Effector memory CD8-positive, alpha-beta T cell (primary cell): Measurements from ENCODE around the gene RBM17.
"Not testable (repeated sequence)": the region's sequence is repeated elsewhere in the genome, so short reads cannot be mapped to it uniquely, and the experiment has no call there.

ENCODE experiments used
- ATAC-seq: fragments of 150-1000 bp; cut with Tn5 transposase; replicated peaks from 2 replicates; pipeline ENCODE4 v1.10.0; 2021; ENCODE audit warnings: mild to moderate bottlenecking, moderate library complexity
- DNase-seq, 3 experiments: peaks; one replicate each; pipeline ENCODE4 v3.0.0; 2021
- H3K27ac Mint-ChIP-seq, 2 donors: one replicate each; pipeline ENCODE4 v1.8.0; 2022; ENCODE audit warnings: mild to moderate bottlenecking in 2 of 2, mixed read lengths in 2 of 2, moderate library complexity in 2 of 2
- H3K27me3 Mint-ChIP-seq, 2 donors: one replicate each; pipeline ENCODE4 v1.8.0; 2022; ENCODE audit warnings: mixed read lengths in 2 of 2
- H3K36me3 Mint-ChIP-seq: one replicate; pipeline ENCODE4 v1.8.0; 2022; ENCODE audit warnings: mild to moderate bottlenecking, moderate library complexity, mixed read lengths; ENCODE audit not compliant: insufficient read depth
- H3K4me1 Mint-ChIP-seq, 2 donors: one replicate each; pipeline ENCODE4 v1.8.0; 2022; ENCODE audit warnings: low read depth in 2 of 2, mixed read lengths in 2 of 2
- H3K4me3 Mint-ChIP-seq, 2 donors: one replicate each; pipeline ENCODE4 v1.8.0; 2022; ENCODE audit warnings: mild to moderate bottlenecking in 2 of 2, mixed read lengths in 2 of 2, moderate library complexity in 2 of 2
- H3K9me3 Mint-ChIP-seq, 2 donors: one replicate each; pipeline ENCODE4 v1.8.0; 2022; ENCODE audit warnings: mixed read lengths in 2 of 2

RBM17 gene

GRCh38 chr10:6115824-6116350 lies 27.1 kb downstream of the RBM17 start:
- peaks cover 65% of the 10 kb centered on the region for H3K36me3 Mint-ChIP-seq
- peaks cover 0 to 11% of the 10 kb centered on the region in 2 donors for H3K4me1 Mint-ChIP-seq
- H3K9me3 Mint-ChIP-seq = no peaks in the 10 kb centered on the region
- no peak overlapping the region for H3K4me3 Mint-ChIP-seq
- H3K27me3 Mint-ChIP-seq = no peaks in the 10 kb centered on the region
- H3K27ac Mint-ChIP-seq = peak overlapping the region in 1 of 2 donors; percentile 45
- ATAC-seq (no peak), DNase-seq (no peak)

GRCh38 chr10:6116806-6117205 lies 28.0 kb downstream of the RBM17 start:
- no peak overlapping the region for H3K4me3 Mint-ChIP-seq
- no peaks in the 10 kb centered on the region for H3K9me3 Mint-ChIP-seq
- no peak for DNase-seq
- no peak for ATAC-seq
- peaks cover 0 to 11% of the 10 kb centered on the region in 2 donors for H3K4me1 Mint-ChIP-seq
- H3K36me3 Mint-ChIP-seq = peaks cover 59% of the 10 kb centered on the region
- no peak overlapping the region for H3K27ac Mint-ChIP-seq
- no peaks in the 10 kb centered on the region for H3K27me3 Mint-ChIP-seq

- Mint-ChIP-seq H3K9me3 (no peaks in the 10 kb centered on the region), H3K4me3 (no peak overlapping the region), H3K27ac (no peak overlapping the region), H3K36me3 (peaks cover 51% of the 10 kb centered on the region), H3K27me3 (no peaks in the 10 kb centered on the region), H3K4me1 (peaks cover 0 to 9% of the 10 kb centered on the region in 2 donors)
- no peak for DNase-seq
- ATAC-seq = no peak
These were observed 28.9 kb downstream of the RBM17 start for GRCh38 chr10:6117711-6118110.

GRCh38 chr10:6119423-6119822 lies 30.6 kb downstream of the RBM17 start:
- H3K4me1 Mint-ChIP-seq = peaks cover 0 to 4% of the 10 kb centered on the region in 2 donors
- H3K4me3 Mint-ChIP-seq = no peak overlapping the region
- DNase-seq (no peak), ATAC-seq (no peak)
- H3K36me3 Mint-ChIP-seq = peaks cover 34% of the 10 kb centered on the region
- no peaks in the 10 kb centered on the region for H3K9me3 Mint-ChIP-seq
- H3K27me3 Mint-ChIP-seq = no peaks in the 10 kb centered on the region
- peak overlapping the region in 1 of 2 donors; percentile 9 for H3K27ac Mint-ChIP-seq

GRCh38 chr10:6119962-6120361 lies 31.1 kb downstream of the RBM17 start:
- no peak overlapping the region for H3K4me3 Mint-ChIP-seq
- H3K36me3 Mint-ChIP-seq = peaks cover 28% of the 10 kb centered on the region
- no peak for ATAC-seq
- H3K27me3 Mint-ChIP-seq = no peaks in the 10 kb centered on the region
- H3K9me3 Mint-ChIP-seq = no peaks in the 10 kb centered on the region
- H3K4me1 Mint-ChIP-seq = peaks cover 0 to 2% of the 10 kb centered on the region in 2 donors
- H3K27ac Mint-ChIP-seq = peak overlapping the region in 1 of 2 donors; percentile 9
- DNase-seq = no peak

- Mint-ChIP-seq H3K27ac (no peak overlapping the region), H3K9me3 (no peaks in the 10 kb centered on the region), H3K4me3 (no peak overlapping the region), H3K27me3 (no peaks in the 10 kb centered on the region), H3K36me3 (peaks cover 21% of the 10 kb centered on the region), H3K4me1 (peaks cover 0 to 2% of the 10 kb centered on the region in 2 donors)
- no peak for ATAC-seq
- DNase-seq = no peak
These were observed 31.9 kb downstream of the RBM17 start for GRCh38 chr10:6120691-6121090.

- Mint-ChIP-seq H3K27me3 (no peaks in the 10 kb centered on the region), H3K27ac (no peak overlapping the region), H3K36me3 (peaks cover 16% of the 10 kb centered on the region), H3K4me3 (no peak overlapping the region), H3K9me3 (no peaks in the 10 kb centered on the region), H3K4me1 (peaks cover 0 to 2% of the 10 kb centered on the region in 2 donors)
- DNase-seq = no peak
- ATAC-seq = no peak
These were observed 32.3 kb downstream of the RBM17 start for GRCh38 chr10:6121146-6121545.

GRCh38 chr10:6123532-6123931 lies 34.7 kb downstream of the RBM17 start:
- ATAC-seq (no peak), DNase-seq (no peak)
- H3K36me3 Mint-ChIP-seq = peaks cover 2% of the 10 kb centered on the region
- H3K4me3 Mint-ChIP-seq = no peak overlapping the region
- no peaks in the 10 kb centered on the region for H3K4me1 Mint-ChIP-seq
- peak overlapping the region in 1 of 2 donors; percentile 10 for H3K27ac Mint-ChIP-seq
- H3K27me3 Mint-ChIP-seq = no peaks in the 10 kb centered on the region
- H3K9me3 Mint-ChIP-seq = no peaks in the 10 kb centered on the region

- Mint-ChIP-seq H3K4me1 (peaks cover 2 to 9% of the 10 kb centered on the region in 2 donors), H3K27ac (no peak overlapping the region), H3K9me3 (no peaks in the 10 kb centered on the region), H3K27me3 (peaks cover 0 to 6% of the 10 kb centered on the region in 2 donors), H3K4me3 (no peak overlapping the region), H3K36me3 (peaks cover 2% of the 10 kb centered on the region)
- ATAC-seq (no peak), DNase-seq (no peak)
These were observed 35.8 kb downstream of the RBM17 start for GRCh38 chr10:6124666-6125065.

GRCh38 chr10:6127461-6127860 lies 38.6 kb downstream of the RBM17 start:
- Mint-ChIP-seq H3K4me1 (peaks cover 9 to 18% of the 10 kb centered on the region in 2 donors), H3K36me3 (peaks cover 14% of the 10 kb centered on the region), H3K27me3 (peaks cover 0 to 11% of the 10 kb centered on the region in 2 donors)
- not testable (repeated sequence) for DNase-seq, H3K27ac Mint-ChIP-seq, H3K4me3 Mint-ChIP-seq, H3K9me3 Mint-ChIP-seq, ATAC-seq

GRCh38 chr10:6128087-6128486 lies 39.3 kb downstream of the RBM17 start:
- Mint-ChIP-seq H3K27ac (no peak overlapping the region), H3K4me3 (no peak overlapping the region), H3K9me3 (no peaks in the 10 kb centered on the region), H3K27me3 (peaks cover 0 to 11% of the 10 kb centered on the region in 2 donors), H3K4me1 (peaks cover 9 to 18% of the 10 kb centered on the region in 2 donors), H3K36me3 (peaks cover 14% of the 10 kb centered on the region)
- DNase-seq (no peak), ATAC-seq (no peak)

- Mint-ChIP-seq H3K27ac (peak overlapping the region in 1 of 2 donors; percentile 82), H3K27me3 (peaks cover 0 to 11% of the 10 kb centered on the region in 2 donors), H3K4me3 (no peak overlapping the region), H3K36me3 (peaks cover 14% of the 10 kb centered on the region), H3K4me1 (peaks cover 9 to 18% of the 10 kb centered on the region in 2 donors), H3K9me3 (no peaks in the 10 kb centered on the region)
- ATAC-seq = no peak
- no peak for DNase-seq
These were observed 39.9 kb downstream of the RBM17 start for GRCh38 chr10:6128591-6129251.

GRCh38 chr10:6130848-6131470 lies 42.1 kb downstream of the RBM17 start:
- Mint-ChIP-seq H3K27me3 (peaks cover 0 to 17% of the 10 kb centered on the region in 2 donors), H3K36me3 (peaks cover 14% of the 10 kb centered on the region), H3K4me1 (peaks cover 12 to 26% of the 10 kb centered on the region in 2 donors), H3K27ac (peak overlapping the region in 1 of 2 donors; percentile 82), H3K9me3 (no peaks in the 10 kb centered on the region), H3K4me3 (no peak overlapping the region)
- no peak for ATAC-seq
- no peak for DNase-seq
